Heart left ventricle (tissue), 16 donors: ENCODE measurements around the gene CKM. TPM values are rescaled to one million over a fixed set of nuclear protein-coding genes. Genes with fewer than 3 reads are reported as not detected.
"Not testable (repeated sequence)": the region's sequence is repeated elsewhere in the genome, so short reads cannot be mapped to it uniquely, and the experiment has no call there.

Experiments
- ATAC-seq, 4 donors: fragments of 200-7000 bp; cut with Tn5 transposase; one replicate each; pipeline ENCODE4 v1.9.1; 2020 to 2022; ENCODE audit warnings: moderate library complexity in 4 of 4, mild to moderate bottlenecking in 3 of 4, moderate number of reproducible peaks in 1 of 4
- DNase-seq, 5 donors: peaks; one replicate each; pipeline ENCODE4 v3.0.0-alpha.2; 2020
- H3K27ac ChIP-seq, 12 donors: fragments of 200-600 bp; sonication (generic) in 4 of 12; one replicate each; pipeline versions ENCODE4 v1.5.0 to v1.8.0; 2016 to 2022; ENCODE audit warnings: mild to moderate bottlenecking in 2 of 12
- H3K27me3 ChIP-seq, 9 donors: fragments of 200-600 bp; sonication (generic) in 2 of 9; one replicate each; pipeline versions ENCODE4 v1.5.1 to v1.8.0; 2016 to 2022; ENCODE audit warnings: mild to moderate bottlenecking in 3 of 9
- H3K36me3 ChIP-seq, 9 donors: fragments of 200-600 bp; sonication (generic) in 2 of 9; one replicate each; pipeline versions ENCODE4 v1.5.0 to v1.8.0; 2018 to 2022; ENCODE audit warnings: mild to moderate bottlenecking in 2 of 9
- H3K4me1 ChIP-seq, 12 donors: fragments of 200-600 bp; sonication (generic) in 4 of 12; one replicate each; pipeline versions ENCODE4 v1.5.0 to v1.8.0; 2016 to 2022; ENCODE audit warnings: mild to moderate bottlenecking in 3 of 12
- H3K4me3 ChIP-seq, 12 donors: fragments of 200-600 bp; sonication (generic) in 4 of 12; one replicate each; pipeline versions ENCODE4 v1.5.0 to v1.8.0; 2017 to 2022; ENCODE audit warnings: mild to moderate bottlenecking in 9 of 12, moderate library complexity in 4 of 12
- H3K9me3 ChIP-seq, 12 donors: fragments of 200-600 bp; sonication (generic) in 4 of 12; one replicate each; pipeline versions ENCODE4 v1.5.0 to v1.8.0; 2016 to 2022; ENCODE audit warnings: mild to moderate bottlenecking in 1 of 12
- POLR2A ChIP-seq, 2 donors: fragments of 450-650 bp; IDR thresholded peaks; one replicate each; pipeline ENCODE4 v1.6.1; 2017; ENCODE audit warnings: antibody characterized with exemption in 2 of 2, mild to moderate bottlenecking in 2 of 2, moderate library complexity in 2 of 2
- WGBS, 4 donors: extraction: QIAGEN DNeasy Blood & Tissue Kit in 2 of 4; methylation state at CpG; one replicate each; pipeline versions ENCODE4 v1.1.5 to v1.1.7; 2013 to 2018; 5-methylcytosine and 5-hydroxymethylcytosine counted together
- intact Hi-C, 10 donors: fragments of 100-400 bp; cut with DNase I; formaldehyde crosslinking; loops; one replicate each; pipeline versions ENCODE4 v1.11.1 to v1.14.2; 2022
- polyA plus RNA-seq, 2 donors: library from polyadenylated mRNA; stranded (reverse); fragments of 200-250 nt; gene quantifications; one replicate each; pipeline ENCODE4 v1.2.3, GENCODE V29; 2013
- total RNA-seq, 9 donors: library from RNA; depleted of rRNA in 2 of 9; stranded (reverse); fragments of >200 nt in 2 of 9; fragmentation: NEBNext Ultra II Directional in 3 of 9; extraction: Animal tissue kit (Norgen Biotek cat#: 25700) in 3 of 9; gene quantifications; one replicate each; pipeline versions ENCODE4 v1.1.0 to v1.2.4, GENCODE V29; 2016 to 2023
- TF ChIP-seq, protein P1 (sequence below), 12 donors: fragments of 200-600 bp; sonication (generic) in 4 of 12; IDR thresholded peaks; one replicate each; pipeline versions ENCODE4 v1.5.0 to v1.8.0; 2018 to 2022; ENCODE audit warnings: antibody characterized with exemption in 12 of 12, mild to moderate bottlenecking in 5 of 12
- donor health status: ischemic (EF 13 %, LVEDD 7.1; RV severe dilation, severe dysfunction).
- donor health status: healthy with polysubstance abuse.
- donor health status: DM: no; HTN: yes; CAD: no.
- donor health status: DM: no; HTN: no; CAD: no.
- donor health status: ischemic (EF 25% LVEDD 6.9; RV normal size, moderate dysfunction).
- donor health status: ischemic (EF 25% LVEDD 5.7; RV mildly dilated, moderate dysfunction).
- donor health status: healthy.
- donor health status: DM: yes; HTN: yes; CAD: no.
- donor health status: ischemic (EF 35%, LVEDD 5.7; RV mildly dilated, moderate dysfunction).
- donor health status: nonischemic (EF 11% LVEDD 7.7; RV severe dilation, severe dysfunction).
- donor health status: DM: yes; HTN: yes; CAD: no.
- donor health status: PGD.
- donor health status: ischemic (EF 29% LVEDD 5.4; RV normal size, mild dysfunction).
- donor health status: nonischemic (EF 23%, LVEDD 6.1; RV moderate dilation, normal function).

Gene CKM
- total and polyA plus RNA-seq, 11 donors: 1,885 to 11,128 (median 3,786) TPM

GRCh38 chr19:45311621-45312020, 11.1 kb downstream of the CKM start:
- H3K36me3 ChIP-seq: peaks cover 0 to 92% (median 28%) of the 10 kb centered on the region in 9 donors
- intact Hi-C loops: no loop called here
- H3K27me3 ChIP-seq: peaks cover 0 to 3% (median 0%) of the 10 kb centered on the region in 9 donors
- ATAC-seq (peak in 3 of 4 donors; percentile 33 to 51 (median 43)), DNase-seq (peak in 3 of 5 donors; percentile 34 to 63 (median 62))
- H3K4me1 ChIP-seq: peaks cover 0 to 36% (median 4%) of the 10 kb centered on the region in 12 donors
- H3K27ac ChIP-seq: peak overlapping the region in 6 of 12 donors; percentile 5 to 55 (median 38)
- H3K4me3 ChIP-seq: no peak overlapping the region
- TF ChIP-seq POLR2A (IDR thresholded peaks at IDR 0.05): no peak
- TF ChIP-seq, protein P1, sequence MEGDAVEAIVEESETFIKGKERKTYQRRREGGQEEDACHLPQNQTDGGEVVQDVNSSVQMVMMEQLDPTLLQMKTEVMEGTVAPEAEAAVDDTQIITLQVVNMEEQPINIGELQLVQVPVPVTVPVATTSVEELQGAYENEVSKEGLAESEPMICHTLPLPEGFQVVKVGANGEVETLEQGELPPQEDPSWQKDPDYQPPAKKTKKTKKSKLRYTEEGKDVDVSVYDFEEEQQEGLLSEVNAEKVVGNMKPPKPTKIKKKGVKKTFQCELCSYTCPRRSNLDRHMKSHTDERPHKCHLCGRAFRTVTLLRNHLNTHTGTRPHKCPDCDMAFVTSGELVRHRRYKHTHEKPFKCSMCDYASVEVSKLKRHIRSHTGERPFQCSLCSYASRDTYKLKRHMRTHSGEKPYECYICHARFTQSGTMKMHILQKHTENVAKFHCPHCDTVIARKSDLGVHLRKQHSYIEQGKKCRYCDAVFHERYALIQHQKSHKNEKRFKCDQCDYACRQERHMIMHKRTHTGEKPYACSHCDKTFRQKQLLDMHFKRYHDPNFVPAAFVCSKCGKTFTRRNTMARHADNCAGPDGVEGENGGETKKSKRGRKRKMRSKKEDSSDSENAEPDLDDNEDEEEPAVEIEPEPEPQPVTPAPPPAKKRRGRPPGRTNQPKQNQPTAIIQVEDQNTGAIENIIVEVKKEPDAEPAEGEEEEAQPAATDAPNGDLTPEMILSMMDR (IDR thresholded peaks at IDR 0.05): no peak
- H3K9me3 ChIP-seq: no peaks in the 10 kb centered on the region
- 18 to 28% (median 22%) methylated on average over 13 to 18 of the region's 18 CpGs for WGBS, 4 donors

GRCh38 chr19:45309322-45309721, 13.4 kb downstream of the CKM start:
- intact Hi-C loops, H3K9me3 ChIP-seq, H3K27me3 ChIP-seq, DNase-seq, ATAC-seq, H3K4me3 ChIP-seq: not testable (repeated sequence)
- H3K4me1 ChIP-seq: peaks cover 0 to 36% (median 4%) of the 10 kb centered on the region in 12 donors
- WGBS, 4 donors: 90 to 94% (median 94%) methylated on average over 8 of the region's 8 CpGs
- H3K36me3 ChIP-seq: peaks cover 0 to 87% (median 30%) of the 10 kb centered on the region in 9 donors
- H3K27ac ChIP-seq: peak overlapping the region in 3 of 12 donors; percentile 38 to 46 (median 41)

GRCh38 chr19:45307361-45307760, 15.3 kb downstream of the CKM start:
- Histone ChIP-seq H3K27me3 (no peaks in the 10 kb centered on the region), H3K4me3 (no peak overlapping the region), H3K36me3 (peaks cover 0 to 67% (median 27%) of the 10 kb centered on the region in 9 donors), H3K4me1 (peaks cover 0 to 26% (median 4%) of the 10 kb centered on the region in 12 donors), H3K27ac (peak overlapping the region in 1 of 12 donors; percentile 42), H3K9me3 (peaks cover 0 to 7% (median 0%) of the 10 kb centered on the region in 12 donors)
- TF ChIP-seq POLR2A (IDR thresholded peaks at IDR 0.05): no peak
- TF ChIP-seq, protein P1 (IDR thresholded peaks at IDR 0.05): no peak
- intact Hi-C loops: no loop called here
- no peak for ATAC-seq
- no peak for DNase-seq
- 88 to 90% (median 89%) methylated on average over 16 to 19 of the region's 19 CpGs for WGBS, 4 donors

GRCh38 chr19:45306518-45307027, 16.1 kb downstream of the CKM start:
- H3K9me3 ChIP-seq: peaks cover 0 to 7% (median 0%) of the 10 kb centered on the region in 12 donors
- peaks cover 0 to 18% (median 1%) of the 10 kb centered on the region in 12 donors for H3K4me1 ChIP-seq
- TF ChIP-seq, protein P1 (IDR thresholded peaks at IDR 0.05): no peak
- TF ChIP-seq POLR2A (IDR thresholded peaks at IDR 0.05): no peak
- peaks cover 0 to 59% (median 29%) of the 10 kb centered on the region in 9 donors for H3K36me3 ChIP-seq
- peak in 1 of 5 donors; percentile 35 for DNase-seq
- intact Hi-C loops: no loop called here
- no peak overlapping the region for H3K4me3 ChIP-seq
- peak in 1 of 4 donors; percentile 5 for ATAC-seq
- WGBS, 4 donors: 72 to 76% (median 74%) methylated on average over 18 of the region's 18 CpGs
- H3K27ac ChIP-seq: no peak overlapping the region
- H3K27me3 ChIP-seq: no peaks in the 10 kb centered on the region
